Measurements from ENCODE around the gene SPTBN4. TPM values are rescaled to one million over a fixed set of nuclear protein-coding genes. Genes with fewer than 3 reads are reported as not detected.
A peak's percentile ranks its signal among the peaks of the same experiment; 100 is the strongest.

The SPTBN4 gene
- total RNA-seq, 2 experiments from 2014 or later: 0.39 to 0.40 TPM

DNA sequence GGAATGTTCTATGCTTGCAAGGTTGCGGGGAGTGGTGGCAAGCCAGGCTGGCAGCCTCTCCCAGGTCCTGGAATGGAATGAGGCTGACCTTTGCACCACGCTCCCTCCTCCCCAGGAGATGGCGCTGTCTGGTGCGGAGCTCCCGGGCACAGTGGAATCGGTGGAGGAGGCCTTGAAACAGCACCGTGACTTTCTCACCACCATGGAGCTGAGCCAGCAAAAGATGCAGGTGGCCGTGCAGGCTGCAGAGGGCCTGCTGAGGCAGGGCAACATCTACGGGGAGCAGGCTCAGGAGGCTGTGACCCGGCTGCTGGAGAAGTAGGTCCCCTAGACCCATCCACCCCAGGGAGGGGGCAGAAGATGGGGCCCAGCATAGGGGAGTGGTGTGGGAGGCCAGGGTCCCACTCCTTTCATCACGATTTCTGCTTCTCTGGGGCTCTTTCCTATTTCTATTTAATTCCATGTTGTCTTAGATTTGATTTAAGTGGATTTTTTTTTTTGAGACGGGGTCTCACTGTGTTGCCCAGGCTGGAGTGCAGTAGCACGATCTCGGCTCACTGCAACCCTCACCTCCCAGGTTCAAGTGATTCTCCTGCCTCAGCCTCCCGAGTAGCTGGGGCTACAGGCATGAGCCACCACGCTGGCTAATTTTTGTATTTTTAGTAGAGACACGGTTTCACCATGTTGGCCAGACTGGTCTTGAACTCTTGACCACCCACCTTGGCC is 56.7 kb downstream of the SPTBN4 start:
- POLR2A ChIA-PET: interaction anchor here (0.7 kb wide), 1 partner anchor 22 kb away, joined by 3 read pairs; no protein-coding TSS in a partner anchor
- no peak overlapping the region for H3K4me3 Mint-ChIP-seq
- peak; percentile 59 for DNase-seq
- H3K27ac Mint-ChIP-seq: no peak overlapping the region
- no peaks in the 10 kb centered on the region for H3K36me3 Mint-ChIP-seq
- H3K9me3 Mint-ChIP-seq: no peaks in the 10 kb centered on the region
- H3K4me1 Mint-ChIP-seq: peaks cover 2% of the 10 kb centered on the region
- H3K27me3 Mint-ChIP-seq: peaks cover 24% of the 10 kb centered on the region
- ATAC-seq (ENCODE audit: low read depth): peak; percentile 77

DNA sequence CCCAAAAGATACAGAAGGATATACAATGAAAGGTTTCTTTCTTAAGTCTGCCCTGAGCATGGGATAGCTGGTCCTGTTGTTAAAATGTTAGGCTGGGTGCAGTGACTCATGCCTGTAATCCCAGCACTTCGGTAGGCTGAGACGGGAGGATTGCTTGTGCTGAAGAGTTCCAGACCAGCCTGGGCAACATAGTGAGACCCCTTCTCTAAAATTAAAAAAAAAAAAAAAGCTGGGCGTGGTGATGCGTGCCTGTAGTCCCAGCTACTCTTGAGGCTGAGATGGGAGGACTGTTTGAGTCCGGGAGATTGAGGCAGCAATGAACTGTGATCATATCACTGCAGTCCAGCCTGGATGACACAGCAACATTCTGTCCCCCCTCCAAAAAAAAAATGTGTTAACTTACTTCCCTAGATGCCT is 57.3 kb downstream of the SPTBN4 start:
- no peak overlapping the region for H3K27ac Mint-ChIP-seq
- no peaks in the 10 kb centered on the region for H3K36me3 Mint-ChIP-seq
- H3K9me3 Mint-ChIP-seq: no peaks in the 10 kb centered on the region
- POLR2A ChIA-PET: interaction anchor here (0.6 to 0.7 kb wide), 2 partner anchors 22 to 95 kb away, joined by 3 read pairs; no protein-coding TSS in a partner anchor
- no peak overlapping the region for H3K4me3 Mint-ChIP-seq
- peaks cover 21% of the 10 kb centered on the region for H3K27me3 Mint-ChIP-seq
- ATAC-seq (ENCODE audit: low read depth) (no peak), DNase-seq (no peak)
- H3K4me1 Mint-ChIP-seq: peaks cover 2% of the 10 kb centered on the region

DNA sequence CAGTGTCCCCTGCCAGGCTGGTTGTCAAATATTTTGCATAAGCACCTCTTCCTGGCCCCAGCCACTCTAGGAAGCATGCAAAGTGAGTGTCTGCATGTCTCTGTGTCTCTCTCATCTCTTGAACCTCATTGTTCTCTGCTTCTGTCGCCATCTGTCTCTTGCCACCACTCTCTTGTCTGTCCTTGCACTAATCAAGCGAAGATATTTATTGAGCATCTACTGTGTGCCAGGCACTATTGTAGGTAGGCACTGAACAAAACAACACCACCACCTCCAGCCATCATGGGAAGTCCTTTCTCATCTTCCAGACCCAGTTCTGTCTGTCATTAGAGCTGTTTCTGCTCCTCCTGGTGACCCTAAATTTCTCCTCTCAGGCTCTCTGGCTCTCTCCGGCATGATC is 57.9 kb downstream of the SPTBN4 start:
- POLR2A ChIA-PET: interaction anchor here (0.6 kb wide), 1 partner anchor 94 kb away, joined by 3 read pairs; no protein-coding TSS in a partner anchor
- ATAC-seq (ENCODE audit: low read depth): no peak
- no peak overlapping the region for H3K27ac Mint-ChIP-seq

DNA sequence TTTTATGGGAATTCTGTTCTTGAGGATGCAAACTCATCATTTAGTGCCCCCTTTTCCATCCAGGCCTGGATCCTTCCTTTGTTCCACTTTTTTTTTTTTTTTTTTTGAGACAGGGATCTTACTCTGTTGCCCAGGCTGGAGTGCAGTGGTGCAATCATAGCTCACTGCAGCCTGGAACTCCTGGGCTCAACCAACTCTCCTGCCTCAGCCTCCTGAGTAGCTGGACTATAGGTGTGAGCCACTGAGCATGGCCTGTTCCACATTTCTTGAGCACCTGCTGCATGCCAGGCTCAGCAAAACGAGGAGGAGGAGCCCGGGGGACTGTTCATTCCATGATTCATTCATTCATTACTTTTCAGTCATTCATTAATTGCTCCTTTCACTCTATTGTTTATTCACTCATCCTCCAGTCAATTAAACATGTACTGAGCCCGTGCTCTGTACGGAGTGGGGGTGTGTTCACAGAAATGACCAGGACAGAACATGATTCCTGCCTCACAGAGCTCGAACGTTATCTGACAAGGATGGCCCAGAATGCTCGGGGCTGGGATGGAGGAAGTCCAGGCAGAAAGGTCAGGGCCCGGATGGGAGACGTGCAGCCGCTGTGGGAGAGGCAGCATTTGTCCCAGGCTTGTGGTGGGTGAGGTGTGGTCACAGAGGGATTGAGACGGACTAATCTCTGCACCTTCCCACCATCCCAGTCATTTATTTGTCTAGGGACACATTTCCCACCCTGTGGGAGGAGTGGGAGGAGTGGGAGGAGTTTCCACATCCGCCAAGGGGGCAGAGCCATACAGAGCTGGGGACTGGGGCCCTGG is 58.6 kb downstream of the SPTBN4 start:
- H3K4me3 Mint-ChIP-seq: no peak overlapping the region
- H3K9me3 Mint-ChIP-seq: no peaks in the 10 kb centered on the region
- no peak overlapping the region for H3K27ac Mint-ChIP-seq
- peaks cover 16% of the 10 kb centered on the region for H3K27me3 Mint-ChIP-seq
- POLR2A ChIA-PET: no interaction called here
- DNase-seq (no peak), ATAC-seq (ENCODE audit: low read depth) (no peak)
- H3K4me1 Mint-ChIP-seq: peaks cover 5% of the 10 kb centered on the region
- H3K36me3 Mint-ChIP-seq: no peaks in the 10 kb centered on the region

More for the DNA sequence above, 57.9 kb downstream of the SPTBN4 start:
- Mint-ChIP-seq H3K36me3 (no peaks in the 10 kb centered on the region), H3K4me3 (no peak overlapping the region), H3K9me3 (no peaks in the 10 kb centered on the region), H3K4me1 (peaks cover 2% of the 10 kb centered on the region), H3K27me3 (peaks cover 20% of the 10 kb centered on the region)
- DNase-seq: no peak

DNA sequence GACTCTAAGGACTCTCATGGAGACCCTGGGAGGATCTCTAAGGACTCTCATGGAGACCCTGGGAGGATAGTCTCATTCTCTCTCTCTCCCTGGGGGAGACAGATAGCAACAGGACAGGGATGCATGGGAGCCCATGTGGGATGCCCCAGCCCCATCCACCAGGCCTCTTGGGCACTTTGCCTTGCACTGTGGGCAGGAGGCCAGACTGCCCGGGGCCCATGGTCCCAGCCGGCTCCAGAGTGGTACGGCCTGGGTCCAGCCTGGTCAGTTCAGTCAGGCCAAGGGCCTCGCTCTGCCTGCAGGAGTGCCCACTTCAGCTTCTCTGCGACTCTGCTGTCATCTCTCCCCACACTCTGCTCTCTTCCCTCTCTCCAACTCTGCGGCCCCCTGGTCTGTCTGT is 61.3 kb downstream of the SPTBN4 start:
- Mint-ChIP-seq H3K9me3 (no peaks in the 10 kb centered on the region), H3K27ac (no peak overlapping the region), H3K4me3 (no peak overlapping the region), H3K4me1 (peaks cover 8% of the 10 kb centered on the region), H3K36me3 (no peaks in the 10 kb centered on the region), H3K27me3 (peaks cover 27% of the 10 kb centered on the region)
- no peak for DNase-seq
- POLR2A ChIA-PET: no interaction called here
- no peak for ATAC-seq (ENCODE audit: low read depth)

DNA sequence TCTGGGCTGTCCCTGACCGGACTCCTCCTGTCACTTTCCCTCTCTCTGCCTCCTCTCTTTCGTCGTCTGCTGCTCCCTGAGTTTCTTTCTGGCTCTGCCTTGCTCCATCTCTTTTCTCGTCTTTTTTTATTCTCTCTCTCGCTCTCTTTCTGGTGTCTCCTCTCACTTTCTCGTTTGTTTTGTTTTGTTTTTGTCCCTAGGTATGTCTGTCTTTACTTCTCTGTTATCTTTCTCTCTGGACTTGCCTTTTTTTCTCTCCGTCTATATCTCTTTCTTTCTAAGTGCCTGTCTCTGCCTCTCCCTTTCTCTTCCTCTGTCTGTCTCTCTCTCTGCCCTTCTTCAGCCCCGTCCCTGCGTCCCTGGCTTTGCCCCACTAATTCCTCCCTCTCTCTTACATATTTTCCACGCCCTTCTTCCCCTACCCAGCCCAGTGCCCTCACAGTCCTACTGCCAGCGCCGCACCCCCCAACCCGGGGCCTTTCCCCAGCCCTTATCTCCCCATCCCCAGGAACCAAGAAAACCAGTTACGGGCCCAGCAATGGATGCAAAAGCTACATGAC is 61.8 kb downstream of the SPTBN4 start:
- POLR2A ChIA-PET: no interaction called here
- DNase-seq: no peak
- no peaks in the 10 kb centered on the region for H3K9me3 Mint-ChIP-seq
- H3K4me3 Mint-ChIP-seq: peak overlapping the region; percentile 17
- peaks cover 8% of the 10 kb centered on the region for H3K4me1 Mint-ChIP-seq
- H3K27ac Mint-ChIP-seq: no peak overlapping the region
- ATAC-seq (ENCODE audit: low read depth): no peak
- H3K36me3 Mint-ChIP-seq: no peaks in the 10 kb centered on the region
- H3K27me3 Mint-ChIP-seq: peaks cover 29% of the 10 kb centered on the region

DNA sequence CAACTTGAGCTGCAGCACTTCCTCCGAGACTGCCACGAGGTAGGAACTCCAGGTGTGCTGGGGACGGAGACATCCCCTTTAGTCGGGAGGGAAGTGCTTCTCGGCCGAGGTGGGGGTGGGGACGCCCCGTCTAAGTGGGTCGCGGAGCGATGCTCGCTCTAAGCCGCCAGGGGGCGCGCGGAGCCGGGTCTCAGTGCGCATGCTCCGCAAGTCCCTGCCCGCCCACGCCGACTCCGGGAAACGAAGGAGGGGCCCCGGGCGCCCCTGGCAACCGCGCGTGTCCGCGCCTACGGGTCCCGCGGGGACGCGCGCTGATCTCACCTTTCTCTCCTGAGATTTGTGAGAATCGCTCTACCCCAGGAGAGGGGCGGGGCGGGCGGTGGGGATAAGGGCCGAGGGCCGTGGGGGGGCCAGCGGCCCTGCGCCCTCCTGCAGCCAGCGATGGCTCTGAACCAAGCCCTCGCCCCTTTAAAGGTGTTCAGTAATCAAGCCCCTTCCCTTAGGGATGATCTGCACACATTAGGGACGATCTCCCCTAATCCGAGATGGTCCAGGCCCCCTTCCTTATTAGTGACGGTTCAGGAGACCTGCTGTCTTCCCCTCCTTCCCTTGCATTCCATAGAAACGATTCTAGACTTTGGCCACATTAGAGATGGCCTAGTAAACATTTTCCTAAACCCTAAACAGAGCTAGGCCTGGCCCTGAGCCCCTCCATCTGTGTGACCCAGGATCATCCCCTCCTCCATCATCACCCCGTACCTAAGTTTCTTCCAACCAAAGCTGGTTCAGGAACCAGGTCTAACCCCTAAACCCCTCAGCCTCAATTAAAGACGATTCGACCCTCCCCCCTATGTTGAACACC is 62.5 kb downstream of the SPTBN4 start:
- DNase-seq (peak; percentile 96), ATAC-seq (ENCODE audit: low read depth) (peak; percentile 80)
- no peak overlapping the region for H3K27ac Mint-ChIP-seq
- no peaks in the 10 kb centered on the region for H3K9me3 Mint-ChIP-seq
- H3K4me1 Mint-ChIP-seq: peaks cover 8% of the 10 kb centered on the region
- no peaks in the 10 kb centered on the region for H3K36me3 Mint-ChIP-seq
- peaks cover 30% of the 10 kb centered on the region for H3K27me3 Mint-ChIP-seq
- POLR2A ChIA-PET: no interaction called here
- peak overlapping the region; percentile 65 for H3K4me3 Mint-ChIP-seq

DNA sequence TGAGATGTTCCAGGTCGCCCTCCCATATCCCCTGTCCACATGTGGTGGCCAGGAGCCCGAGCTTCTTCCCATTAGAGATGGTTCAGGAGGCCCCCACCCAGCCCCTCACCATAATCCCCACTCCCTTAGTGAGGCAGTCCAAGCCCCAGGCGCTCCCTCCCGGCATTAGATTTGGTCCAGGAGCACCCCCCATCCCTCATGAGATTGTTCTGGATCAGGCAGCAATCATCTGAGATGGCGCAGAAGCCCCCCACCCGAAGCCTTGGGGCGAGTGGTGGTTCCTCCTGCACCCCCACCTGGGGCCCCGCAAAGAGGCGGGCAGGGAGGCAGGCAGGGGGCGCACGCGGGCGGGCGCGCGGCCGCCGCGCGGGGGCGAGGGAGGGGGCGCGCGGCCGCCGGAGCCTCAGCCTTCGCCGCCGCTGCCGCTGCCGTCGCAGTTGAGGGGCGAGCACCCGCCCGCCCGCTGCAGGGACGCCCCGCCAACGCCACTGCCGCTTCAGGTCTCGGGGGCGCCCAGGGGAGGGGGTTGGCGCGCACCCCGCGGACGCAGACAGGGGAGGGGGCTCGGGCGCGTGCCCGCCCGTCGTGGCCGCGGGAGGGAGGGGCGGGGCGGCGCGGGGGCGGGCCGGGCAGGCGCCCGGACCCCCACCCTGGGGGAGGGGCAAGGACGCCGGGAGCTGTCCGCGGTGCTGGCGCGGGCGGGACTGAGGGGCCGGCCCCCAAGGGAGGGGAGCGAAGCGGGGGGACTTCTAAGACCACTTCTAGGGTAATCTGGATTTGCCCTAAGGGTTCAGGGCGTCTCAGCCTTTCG is 63.5 kb downstream of the SPTBN4 start:
- ATAC-seq (ENCODE audit: low read depth) (no peak), DNase-seq (peak; percentile 68)
- Mint-ChIP-seq H3K4me1 (peaks cover 8% of the 10 kb centered on the region), H3K36me3 (no peaks in the 10 kb centered on the region), H3K27me3 (peaks cover 26% of the 10 kb centered on the region), H3K9me3 (no peaks in the 10 kb centered on the region), H3K27ac (no peak overlapping the region), H3K4me3 (no peak overlapping the region)
- POLR2A ChIA-PET: no interaction called here

DNA sequence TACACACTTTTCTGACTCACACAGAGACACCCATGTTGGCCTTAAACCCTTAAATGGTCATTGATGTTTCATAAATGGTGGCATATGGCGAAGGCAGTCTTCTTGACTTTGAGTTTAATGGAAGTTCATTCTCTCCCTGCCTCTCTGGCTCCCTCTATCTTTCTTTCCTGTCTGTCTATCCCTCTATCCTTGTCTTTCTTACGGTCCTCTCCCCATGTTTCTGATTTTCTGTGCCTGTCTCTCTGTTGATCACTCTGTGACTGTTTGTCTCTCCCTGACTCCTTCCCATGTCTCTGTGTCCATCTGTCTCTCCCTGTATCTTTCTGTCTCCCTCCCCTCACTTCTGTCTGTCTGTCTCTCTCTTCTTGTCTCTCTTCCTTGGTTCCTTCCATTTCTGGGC is 66.7 kb downstream of the SPTBN4 start:
- Mint-ChIP-seq H3K36me3 (no peaks in the 10 kb centered on the region), H3K27me3 (peaks cover 26% of the 10 kb centered on the region), H3K4me1 (peaks cover 8% of the 10 kb centered on the region), H3K9me3 (no peaks in the 10 kb centered on the region), H3K27ac (no peak overlapping the region), H3K4me3 (no peak overlapping the region)
- no peak for ATAC-seq (ENCODE audit: low read depth)
- no peak for DNase-seq
- POLR2A ChIA-PET: no interaction called here

DNA sequence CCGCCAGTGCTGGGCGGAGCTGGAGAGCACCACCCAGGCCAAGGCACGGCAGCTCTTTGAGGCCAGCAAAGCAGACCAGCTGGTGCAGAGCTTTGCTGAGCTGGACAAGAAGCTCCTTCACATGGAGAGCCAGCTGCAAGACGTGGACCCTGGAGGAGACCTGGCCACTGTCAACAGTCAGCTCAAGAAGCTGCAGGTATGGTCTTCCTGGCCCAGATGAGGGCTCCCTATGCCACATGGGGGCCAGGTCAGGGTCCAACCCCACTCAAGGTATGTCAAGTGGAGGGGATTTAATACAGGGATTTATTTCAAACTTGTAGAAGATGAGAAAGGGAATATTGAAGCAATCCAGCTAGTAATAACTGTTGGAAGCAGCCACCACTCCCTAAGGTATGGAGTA is 67.3 kb downstream of the SPTBN4 start:
- ATAC-seq (ENCODE audit: low read depth) (no peak), DNase-seq (no peak)
- Mint-ChIP-seq H3K4me1 (peaks cover 8% of the 10 kb centered on the region), H3K27me3 (peaks cover 26% of the 10 kb centered on the region), H3K4me3 (no peak overlapping the region), H3K9me3 (no peaks in the 10 kb centered on the region), H3K27ac (no peak overlapping the region), H3K36me3 (no peaks in the 10 kb centered on the region)
- POLR2A ChIA-PET: no interaction called here

DNA sequence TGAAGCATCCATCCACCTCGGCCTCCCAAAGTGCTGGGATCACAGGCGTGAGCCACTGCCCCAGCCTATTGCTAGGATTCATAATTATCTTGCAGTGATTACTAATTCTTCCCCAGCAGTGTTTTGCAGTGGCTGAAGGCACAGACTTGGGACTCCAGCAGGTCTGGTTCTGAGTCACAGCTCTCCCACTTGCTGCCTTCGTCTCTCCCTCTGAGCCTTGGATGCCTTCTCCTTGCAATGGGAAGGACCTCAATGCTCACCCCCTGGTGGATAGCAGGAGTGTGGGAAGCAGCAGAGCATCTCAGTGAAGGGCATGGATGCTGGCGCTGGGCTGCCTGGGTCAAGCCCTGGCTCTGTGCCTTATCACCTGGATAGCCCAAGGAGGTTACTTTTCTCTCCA is 72.3 kb downstream of the SPTBN4 start:
- H3K4me3 Mint-ChIP-seq: no peak overlapping the region
- ATAC-seq (ENCODE audit: low read depth): no peak
- H3K27ac Mint-ChIP-seq: no peak overlapping the region
- H3K9me3 Mint-ChIP-seq: no peaks in the 10 kb centered on the region
- no peaks in the 10 kb centered on the region for H3K4me1 Mint-ChIP-seq
- POLR2A ChIA-PET: no interaction called here
- no peaks in the 10 kb centered on the region for H3K27me3 Mint-ChIP-seq
- no peak for DNase-seq
- H3K36me3 Mint-ChIP-seq: no peaks in the 10 kb centered on the region

DNA sequence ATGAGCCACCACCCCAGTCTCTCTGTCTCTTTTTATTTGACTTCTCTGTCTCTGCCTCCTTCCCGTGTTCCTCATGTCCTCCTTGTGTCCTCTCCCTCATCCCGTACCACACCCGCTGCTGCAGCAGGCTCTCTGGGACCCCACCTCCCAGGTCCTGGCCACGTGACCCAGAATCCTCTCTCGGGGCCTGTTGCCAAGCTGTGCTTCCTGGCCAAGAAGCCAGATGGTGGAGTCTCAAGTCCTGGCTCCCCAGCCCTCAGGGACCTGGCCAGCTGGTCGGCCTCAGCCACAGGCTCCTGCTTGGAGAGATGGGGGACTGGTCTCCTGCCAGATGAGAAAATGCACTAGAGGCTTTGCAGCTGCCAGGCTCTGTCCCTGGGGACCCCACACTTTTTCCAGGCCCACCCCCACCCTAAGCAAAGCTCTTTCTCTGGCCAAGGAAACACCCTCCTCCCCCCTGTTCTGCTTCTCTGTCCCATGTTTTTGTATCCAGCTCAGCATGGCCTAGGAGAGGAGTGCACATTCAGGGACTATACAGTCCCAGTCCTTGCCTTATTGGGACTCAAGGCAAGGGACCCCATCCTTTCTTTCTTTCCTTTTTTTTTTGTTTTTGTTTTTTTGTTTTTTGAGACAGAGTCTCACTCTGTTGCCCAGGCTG is 75.5 kb downstream of the SPTBN4 start:
- H3K4me1 Mint-ChIP-seq: no peaks in the 10 kb centered on the region
- H3K9me3 Mint-ChIP-seq: no peaks in the 10 kb centered on the region
- POLR2A ChIA-PET: no interaction called here
- DNase-seq: no peak
- H3K27me3 Mint-ChIP-seq: peaks cover 2% of the 10 kb centered on the region
- H3K36me3 Mint-ChIP-seq: no peaks in the 10 kb centered on the region
- no peak overlapping the region for H3K27ac Mint-ChIP-seq
- no peak overlapping the region for H3K4me3 Mint-ChIP-seq
- no peak for ATAC-seq (ENCODE audit: low read depth)

All from activated naive CD8-positive, alpha-beta T cell treated with anti-CD3 and anti-CD28 coated beads, Interleukin-2, amount 10 ng/mL, durations not matched to agents 7 days and 5 days (primary cell).